ENCODE measurements around the gene PRSS50. TPM values are rescaled to one million over a fixed set of nuclear protein-coding genes. Genes with fewer than 3 reads are reported as not detected.

Gene PRSS50
- total and polyA plus RNA-seq, 10 donors: 0.14 to 0.34 TPM; not detected in 8

DNA sequence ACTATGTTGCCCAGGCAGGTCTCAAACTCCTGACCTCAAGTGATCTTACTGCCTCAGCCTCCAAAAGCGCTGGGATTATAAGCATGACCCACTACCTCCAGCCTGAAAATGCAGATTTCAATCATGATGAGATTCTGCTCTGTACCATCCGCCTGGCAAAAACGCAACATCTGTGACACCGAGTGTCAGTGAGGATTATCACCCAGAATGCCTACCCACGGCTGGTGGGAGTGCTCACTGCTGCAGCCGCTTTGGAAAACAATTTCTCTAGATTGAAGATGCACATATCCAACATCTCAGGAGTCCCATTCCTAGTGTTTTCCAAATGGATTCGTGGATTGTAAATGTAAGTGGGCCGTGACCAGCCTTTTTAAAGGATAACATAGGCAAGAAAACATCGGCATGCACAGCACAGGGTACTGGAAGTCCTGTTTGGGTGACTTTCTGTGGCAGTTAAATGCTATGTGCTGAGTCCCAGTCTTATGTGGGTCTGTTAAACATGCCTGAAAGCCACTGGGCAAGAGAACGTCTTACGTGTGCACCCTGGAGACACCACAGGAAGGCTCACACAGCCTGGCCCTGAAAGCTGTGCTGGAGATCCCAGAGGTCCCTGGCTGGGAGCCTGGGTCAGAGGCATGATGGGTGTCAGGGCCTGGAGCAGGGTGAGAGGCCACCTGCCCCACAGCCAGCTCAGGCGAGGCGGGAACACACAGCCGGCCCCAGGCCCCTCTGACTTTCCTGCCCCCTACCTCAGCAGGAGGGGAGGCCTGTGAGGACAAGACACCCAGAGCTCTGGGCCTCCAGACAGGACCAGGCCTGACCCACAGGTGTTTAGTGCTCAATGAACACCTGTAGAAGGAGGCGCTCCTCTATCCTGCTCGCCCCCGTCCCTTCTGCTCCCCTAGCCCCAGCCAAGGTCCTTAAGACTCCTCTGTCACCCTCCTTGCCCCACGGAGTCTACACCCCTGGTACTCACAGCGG, 918 bp downstream of the PRSS50 start:
- Histone ChIP-seq H3K4me3 (no peak overlapping the region), H3K4me1 (peaks cover 0 to 2% (median 0%) of the 10 kb centered on the region in 6 donors), H3K27ac (no peak overlapping the region), H3K9me3 (no peaks in the 10 kb centered on the region), H3K36me3 (no peaks in the 10 kb centered on the region), H3K27me3 (replicated peaks in 1 of 7) (peaks cover 0 to 22% (median 6%) of the 10 kb centered on the region in 7 donors)
- no peak for TF ChIP-seq CTCF (IDR thresholded peaks at IDR 0.05 in 8 of 11, conservative IDR thresholded peaks at IDR 0.05 in 3 of 11)
- no peak for TF ChIP-seq POLR2A (IDR thresholded peaks at IDR 0.05)
- TF ChIP-seq POLR2AphosphoS5 (IDR thresholded peaks at IDR 0.05): no peak
- no peak for DNase-seq
- intact Hi-C loops (cut with DNase I; ENCODE audit: low total_unique reads): no loop called here
- 83 to 92% (median 91%) methylated on average over 13 to 19 of the region's 19 CpGs for WGBS, 5 donors

DNA sequence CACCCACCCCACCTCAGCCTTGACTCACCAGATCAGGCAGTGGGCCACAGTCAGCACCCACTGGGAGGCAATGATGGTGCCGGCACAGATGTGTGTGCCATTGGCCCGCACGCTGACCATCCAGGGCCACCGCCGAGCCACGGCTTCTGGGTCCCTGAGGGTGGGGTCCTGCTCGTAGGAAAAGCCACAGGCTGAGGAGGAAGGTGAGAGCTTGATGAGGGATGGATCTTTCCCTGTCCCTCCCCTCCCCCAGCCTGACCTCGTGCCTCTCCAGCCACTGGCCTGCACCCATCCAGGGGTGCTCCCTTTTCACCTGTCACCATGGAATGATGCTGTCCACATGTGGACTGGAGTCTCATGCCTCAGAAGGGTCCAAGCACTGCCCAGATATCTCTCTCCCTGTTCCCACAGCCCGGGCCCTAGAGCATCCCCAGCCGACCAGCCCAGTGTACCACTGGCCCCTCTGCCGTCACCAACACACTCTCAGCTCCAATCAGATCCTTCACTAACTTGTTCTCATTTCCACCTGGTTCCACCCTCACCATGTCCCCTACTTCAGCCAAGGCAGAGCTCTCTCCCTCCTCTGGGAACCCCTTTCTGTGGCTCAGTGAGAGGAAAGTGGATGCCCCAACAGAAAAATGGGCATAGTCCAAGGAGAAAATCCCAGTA, 2.0 kb downstream of the PRSS50 start:
- Histone ChIP-seq H3K9me3 (no peaks in the 10 kb centered on the region), H3K4me3 (no peak overlapping the region), H3K27me3 (replicated peaks in 1 of 7) (peaks cover 0 to 22% (median 6%) of the 10 kb centered on the region in 7 donors), H3K36me3 (no peaks in the 10 kb centered on the region), H3K27ac (no peak overlapping the region), H3K4me1 (peaks cover 0 to 6% (median 0%) of the 10 kb centered on the region in 6 donors)
- intact Hi-C loops (cut with DNase I; ENCODE audit: low total_unique reads): no loop called here
- 81 to 92% (median 88%) methylated on average over 4 to 11 of the region's 11 CpGs for WGBS, 5 donors
- DNase-seq: no peak
- TF ChIP-seq POLR2AphosphoS5 (IDR thresholded peaks at IDR 0.05) (no peak), CTCF (IDR thresholded peaks at IDR 0.05 in 8 of 11, conservative IDR thresholded peaks at IDR 0.05 in 3 of 11) (no peak), POLR2A (IDR thresholded peaks at IDR 0.05) (no peak)

- intact Hi-C loops (cut with DNase I; ENCODE audit: low total_unique reads): no loop called here
- 85 to 94% (median 87%) methylated on average over 10 of the region's 10 CpGs for WGBS, 5 donors
These were observed 2.8 kb downstream of the PRSS50 start for GRCh38 chr3:46714728-46715506.

More at GRCh38 chr3:46714728-46715506, 2.8 kb downstream of the PRSS50 start:
- no peak for DNase-seq
- no peak for TF ChIP-seq POLR2AphosphoS5 (IDR thresholded peaks at IDR 0.05)
- TF ChIP-seq CTCF (IDR thresholded peaks at IDR 0.05 in 8 of 11, conservative IDR thresholded peaks at IDR 0.05 in 3 of 11): no peak
- TF ChIP-seq POLR2A (IDR thresholded peaks at IDR 0.05): no peak
- H3K36me3 ChIP-seq: no peaks in the 10 kb centered on the region
- H3K4me3 ChIP-seq: no peak overlapping the region
- no peaks in the 10 kb centered on the region for H3K9me3 ChIP-seq
- H3K27ac ChIP-seq: no peak overlapping the region
- H3K4me1 ChIP-seq: peaks cover 0 to 6% (median 0%) of the 10 kb centered on the region in 6 donors
- peaks cover 0 to 22% (median 6%) of the 10 kb centered on the region in 7 donors for H3K27me3 ChIP-seq (replicated peaks in 1 of 7)
